NCI-H2029 treated with DMSO at 0.1 percent for 48 hours (cell line): Measurements from ENCODE around the gene EPHA6.

Experiments used
- DNase-seq: peaks from one replicate; lab custom pipeline; 2025; lab: John Stamatoyannopoulos, UW

EPHA6 gene

DNA sequence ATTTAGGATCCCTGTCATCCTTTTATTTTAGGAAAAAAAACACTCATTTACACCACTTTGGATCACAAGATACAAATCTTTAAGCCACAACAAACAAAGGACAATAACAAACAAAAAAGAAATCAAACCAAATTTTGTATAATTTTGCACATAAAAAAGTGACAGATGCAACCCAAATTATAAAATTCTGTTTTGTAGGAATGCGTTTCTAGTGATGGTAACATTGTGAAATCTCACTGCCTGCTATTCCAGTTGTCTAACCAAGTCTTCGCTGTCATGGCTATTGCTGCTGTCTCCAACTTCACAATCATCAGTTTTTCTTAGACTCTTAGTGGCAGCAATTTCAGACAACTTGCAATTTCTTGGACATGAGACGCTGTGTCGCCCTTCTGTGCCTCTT, 891.8 kb downstream of the EPHA6 start:
- DNase-seq, result no peak

DNA sequence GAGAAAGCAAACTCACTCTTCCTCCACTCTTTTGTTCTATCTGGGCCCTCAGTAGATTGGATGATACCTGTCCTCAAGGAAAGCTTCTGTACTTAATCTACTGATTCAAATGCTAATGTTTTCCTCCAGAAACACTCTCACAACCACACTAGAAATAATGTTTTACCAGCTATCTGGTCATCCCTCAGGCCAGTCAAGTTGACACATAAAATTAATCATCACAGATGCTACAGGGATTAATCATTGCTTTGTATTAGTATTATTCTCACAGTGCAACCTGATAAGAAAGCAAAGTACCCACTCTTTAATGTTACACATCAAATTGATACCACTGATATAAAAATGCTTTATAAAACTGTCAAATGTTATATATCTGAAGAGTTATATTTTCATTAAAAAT, 897.3 kb downstream of the EPHA6 start:
- no peak for DNase-seq

DNA sequence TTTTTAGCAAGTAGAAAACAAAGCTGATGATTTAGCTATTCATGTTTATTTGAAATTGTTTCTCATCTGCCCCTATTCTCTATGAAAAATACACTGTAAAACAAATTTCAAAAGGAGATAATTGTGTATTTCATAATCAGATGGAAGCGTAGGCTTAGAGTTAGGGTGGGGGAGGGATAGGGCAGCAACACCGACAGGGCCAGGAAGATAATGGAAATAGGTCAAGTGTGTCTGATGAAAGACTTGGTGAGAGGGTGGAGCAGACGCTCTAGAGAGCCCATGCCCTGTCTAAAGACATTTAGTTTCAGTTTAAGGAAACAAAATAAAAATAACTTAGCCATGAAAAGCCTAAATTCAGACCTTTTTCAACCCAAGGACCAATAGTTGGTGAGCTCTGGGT, 898.5 kb downstream of the EPHA6 start:
- DNase-seq, result no peak

DNA sequence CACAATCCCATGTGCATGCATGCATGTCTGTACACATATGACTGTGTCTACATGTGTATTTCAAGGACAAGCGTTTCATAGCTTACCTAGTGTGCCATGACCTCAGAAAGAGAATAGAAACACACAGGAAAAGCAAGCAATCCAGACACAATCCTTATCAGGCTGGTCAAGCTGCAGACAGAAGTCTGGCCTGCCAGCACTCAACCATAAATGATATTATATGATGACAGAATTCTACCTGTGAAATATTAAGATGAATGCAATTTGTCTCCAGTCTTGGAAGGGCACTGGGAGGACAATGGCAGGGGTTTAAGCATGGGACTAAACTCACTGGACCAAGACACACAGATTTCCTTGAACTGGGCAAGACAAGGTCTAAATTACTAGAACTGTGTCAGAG, 899.2 kb downstream of the EPHA6 start:
- no peak for DNase-seq

DNA sequence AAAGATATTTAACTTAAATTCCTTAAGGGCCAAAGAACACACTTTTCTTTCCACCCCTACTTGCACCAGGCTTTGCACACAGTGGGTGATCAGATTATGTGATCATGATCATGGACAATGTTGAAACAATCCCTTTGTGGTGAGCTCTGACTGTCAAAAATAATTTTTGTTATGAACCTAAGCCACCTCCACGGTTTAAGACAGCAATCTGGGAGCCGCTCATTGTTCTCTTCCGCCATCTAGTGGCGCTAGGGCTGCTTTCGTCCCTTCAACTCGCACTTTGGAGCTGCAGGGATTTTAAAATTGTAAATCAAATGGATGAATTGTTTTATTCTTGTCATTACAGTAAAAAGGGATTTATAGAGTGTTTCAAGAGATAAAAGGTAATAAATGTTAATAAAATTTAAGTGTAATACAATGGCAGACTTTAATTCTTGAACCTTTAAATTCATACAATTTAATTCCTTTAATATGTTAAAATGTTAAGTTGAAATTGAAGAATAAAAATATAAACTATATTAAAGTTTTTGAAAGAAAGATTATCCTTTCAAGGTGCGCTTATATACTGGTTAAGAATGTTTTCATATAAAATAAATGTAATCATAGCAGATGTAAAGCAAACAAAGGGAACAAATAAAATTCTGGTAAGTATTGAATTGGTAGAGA, 904.9 kb downstream of the EPHA6 start:
- peak; percentile 87 for DNase-seq

DNA sequence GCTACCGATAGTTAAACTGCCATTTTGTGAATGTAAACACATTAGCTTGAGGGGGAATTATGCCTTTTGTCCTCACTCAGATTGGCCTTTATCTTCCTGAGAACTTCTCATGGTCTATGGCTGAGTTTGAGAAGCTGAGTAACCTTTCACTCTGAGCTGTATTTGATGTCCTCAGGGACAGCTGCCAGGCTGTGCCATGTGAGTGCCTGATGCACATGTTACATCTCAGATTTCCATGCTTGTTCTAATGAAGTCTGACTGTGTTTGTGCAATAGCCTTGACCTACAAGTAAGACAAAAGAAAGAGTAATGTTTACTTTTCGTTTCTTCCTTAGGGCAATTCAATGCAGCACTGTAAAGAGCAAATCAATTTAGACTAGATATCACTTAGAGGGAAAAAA, 906.0 kb downstream of the EPHA6 start:
- no peak for DNase-seq

DNA sequence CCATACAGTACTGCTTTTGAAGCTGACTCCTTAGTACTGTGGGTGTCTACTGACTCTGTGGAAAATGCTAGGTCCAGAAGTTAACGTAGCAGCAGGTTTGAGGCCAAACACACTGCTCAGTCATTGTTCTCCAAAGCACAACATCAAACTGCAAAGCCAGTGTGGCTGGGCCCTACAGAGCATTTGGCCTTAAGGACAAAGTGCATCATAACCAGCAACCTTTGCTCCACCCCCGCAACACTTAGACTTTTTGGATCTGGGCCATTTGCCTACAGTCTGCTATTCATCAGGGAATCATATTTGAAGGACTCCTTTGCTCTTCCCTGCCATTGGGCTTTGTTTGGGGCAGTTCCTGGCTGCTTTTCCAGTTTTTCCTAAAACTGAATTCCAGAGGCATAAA, 907.1 kb downstream of the EPHA6 start:
- no peak for DNase-seq

DNA sequence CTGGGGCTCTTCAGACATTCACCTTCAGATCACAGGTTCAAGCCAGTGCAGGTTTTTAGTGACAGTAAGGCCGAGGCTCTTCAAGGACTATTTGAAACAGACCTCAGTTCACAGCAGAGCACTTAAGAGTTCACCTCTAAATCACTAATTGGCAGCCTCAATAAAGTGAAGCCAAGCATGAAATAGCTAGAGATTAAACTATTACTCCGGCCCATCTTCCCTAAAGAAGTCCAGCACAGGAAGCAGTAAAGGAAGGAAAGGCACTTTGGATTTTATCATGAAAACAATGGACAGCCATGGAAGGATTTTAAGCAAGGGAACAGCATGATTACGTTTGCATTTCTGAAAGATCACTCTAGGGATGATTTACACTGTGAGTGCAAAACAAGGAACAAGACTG, 922.5 kb downstream of the EPHA6 start:
- DNase-seq, result no peak

DNA sequence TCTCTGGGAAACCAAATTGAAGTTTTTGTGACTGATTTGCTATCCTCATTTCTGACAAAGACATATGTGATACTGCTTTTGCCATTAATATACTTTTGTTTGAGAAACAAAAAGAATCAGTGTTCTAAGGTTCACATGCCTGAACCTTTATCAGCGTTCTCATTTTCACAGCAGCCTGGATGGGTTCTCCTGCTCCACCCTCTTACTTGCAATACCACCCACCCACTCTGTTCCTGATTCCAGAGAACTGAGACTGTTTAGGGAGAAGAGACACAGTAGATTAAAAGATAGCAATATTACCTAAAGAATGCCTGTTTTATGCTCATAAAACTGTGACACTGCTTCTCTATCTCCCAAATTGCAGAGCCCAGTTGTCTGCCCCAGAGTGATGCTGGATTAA, 924.4 kb downstream of the EPHA6 start:
- DNase-seq, result no peak

DNA sequence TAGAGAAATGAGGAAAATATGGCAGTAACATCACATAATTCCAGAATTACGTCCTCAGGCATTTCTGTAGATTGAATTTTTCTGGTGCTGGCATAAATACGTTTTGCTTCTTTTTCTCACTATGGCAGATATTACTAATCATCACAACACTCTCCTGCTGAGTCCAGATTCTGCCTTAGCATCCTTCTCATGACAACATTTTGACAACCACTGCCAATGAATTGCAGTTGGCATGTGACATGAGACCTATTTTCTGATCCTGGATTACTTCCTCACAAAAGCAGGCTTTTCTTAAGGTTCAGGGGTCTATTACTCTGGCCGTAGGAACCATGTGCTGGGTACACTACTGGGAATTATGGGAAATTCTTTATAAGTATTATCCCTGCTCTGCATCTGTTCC, 927.6 kb downstream of the EPHA6 start:
- no peak for DNase-seq

DNA sequence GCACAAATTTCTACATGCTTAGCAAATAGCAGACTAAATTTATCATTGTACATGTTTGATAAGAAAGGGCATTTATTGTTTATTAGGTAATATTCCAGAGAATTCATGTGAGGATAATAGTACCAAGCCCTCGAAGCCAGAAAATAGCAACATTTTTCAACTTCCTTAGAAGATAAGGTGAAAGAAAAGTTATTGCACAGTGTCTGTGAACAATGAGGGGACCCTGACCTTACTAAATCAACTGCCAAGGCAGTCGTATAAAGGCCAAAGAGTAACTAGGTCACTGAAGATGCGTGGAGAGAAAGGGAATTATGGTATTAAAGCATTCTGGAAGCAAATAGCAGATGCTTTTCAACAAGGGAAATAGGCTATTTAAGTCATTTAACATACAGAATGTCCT, 929.9 kb downstream of the EPHA6 start:
- no peak for DNase-seq

DNA sequence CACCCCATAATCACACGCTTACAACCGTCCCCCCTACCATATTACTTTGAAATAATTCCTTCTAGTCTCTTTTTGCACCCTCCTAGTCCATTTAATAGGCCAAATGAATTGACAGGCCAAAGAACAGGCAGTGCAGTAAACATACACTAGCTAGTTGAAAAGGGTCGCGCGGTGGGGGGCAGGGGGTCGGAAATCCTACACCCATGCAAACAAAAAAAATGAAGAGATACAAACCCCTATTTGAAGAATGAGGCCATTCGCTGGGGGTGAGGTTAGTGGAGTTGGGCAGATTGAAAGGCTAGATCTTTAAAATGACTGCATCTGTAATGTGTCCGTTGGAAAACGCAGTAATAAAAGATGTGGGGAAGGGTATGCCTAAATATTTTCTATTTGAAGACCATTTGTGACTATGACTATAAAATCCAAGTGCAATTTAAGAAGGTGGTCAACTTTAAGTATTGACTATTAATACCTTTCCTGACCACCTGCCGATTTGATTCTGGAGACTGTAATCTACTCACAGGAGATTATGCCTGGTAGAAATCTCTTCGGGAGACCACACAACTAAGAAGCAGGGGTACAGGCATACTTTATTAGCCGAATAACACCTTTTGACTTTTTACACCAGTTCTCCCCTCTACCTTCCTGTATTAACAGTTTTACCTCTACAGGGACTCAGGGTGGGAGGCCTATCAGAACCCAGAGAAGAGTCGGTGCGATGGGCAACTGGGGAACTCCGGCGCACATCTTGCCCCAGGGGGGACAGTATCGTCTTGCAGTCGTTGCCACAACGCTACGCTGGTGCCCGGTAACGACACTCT, 949.4 kb downstream of the EPHA6 start:
- DNase-seq, result peak; percentile 36

DNA sequence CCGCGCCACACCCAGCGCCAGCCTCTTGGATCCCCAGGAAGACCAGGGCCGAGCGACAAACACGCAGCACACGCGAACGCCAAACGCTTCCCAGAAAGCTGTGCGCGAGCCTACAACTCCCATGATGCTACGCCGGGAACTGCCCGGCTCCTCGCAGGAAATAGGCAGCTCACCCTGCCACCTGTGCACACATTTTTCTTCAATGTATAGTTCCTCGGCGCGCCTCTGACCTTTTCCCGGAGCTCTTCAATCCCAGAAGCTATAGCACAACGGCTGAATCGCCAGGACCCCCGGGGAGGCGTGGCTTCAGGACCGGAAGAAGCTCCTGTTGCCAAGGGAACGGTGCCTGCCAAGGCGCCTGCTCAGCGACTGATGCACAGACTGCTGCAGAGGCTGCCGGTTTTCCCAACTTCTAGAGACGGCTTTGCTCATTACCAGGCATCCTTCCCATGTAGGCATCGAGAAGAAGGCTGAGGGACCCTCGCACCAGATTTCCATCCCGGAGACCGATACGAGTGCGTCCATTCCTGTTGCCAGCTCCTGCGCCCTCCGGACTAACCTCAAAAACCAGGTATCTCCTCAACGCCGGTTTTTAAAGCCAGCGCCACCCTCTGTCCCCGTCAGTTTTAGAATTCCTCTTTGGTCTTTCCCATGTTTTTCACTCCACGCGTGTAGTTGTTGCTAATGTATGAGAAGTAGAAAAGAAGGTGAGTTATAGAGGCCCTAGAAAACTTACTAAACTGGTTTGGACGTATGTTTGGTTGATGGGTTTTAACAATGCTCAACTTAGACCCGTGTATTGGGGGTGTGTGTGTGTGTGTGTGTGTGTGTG, 950.2 kb downstream of the EPHA6 start, which contains the start of gene ARL6:
Gene ARL6 (plus strand): TSS at position 352 of the 832 bp plus-strand sequence. CDS start 3,350 bp downstream, outside the sequence.
- peak; percentile 88 for DNase-seq

DNA sequence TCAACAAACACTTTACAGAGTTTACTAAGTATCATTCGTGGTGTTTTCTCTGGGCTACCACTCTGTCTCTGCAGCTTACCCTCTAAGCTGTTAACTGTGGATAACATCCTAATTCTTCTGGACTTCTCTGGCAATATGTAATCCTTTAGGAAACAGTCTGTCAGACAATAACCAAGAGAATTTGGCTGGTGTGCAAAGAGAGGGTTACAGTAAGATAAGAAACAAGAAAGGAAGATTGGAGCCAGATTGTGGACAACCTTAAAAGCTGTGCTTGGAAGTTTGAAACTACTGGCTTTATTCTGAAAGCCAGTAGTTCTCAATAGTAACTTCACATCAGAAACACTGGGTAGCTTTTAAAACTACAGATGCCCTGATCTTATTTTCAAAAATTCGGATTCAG, 950.9 kb downstream of the EPHA6 start:
- no peak for DNase-seq

DNA sequence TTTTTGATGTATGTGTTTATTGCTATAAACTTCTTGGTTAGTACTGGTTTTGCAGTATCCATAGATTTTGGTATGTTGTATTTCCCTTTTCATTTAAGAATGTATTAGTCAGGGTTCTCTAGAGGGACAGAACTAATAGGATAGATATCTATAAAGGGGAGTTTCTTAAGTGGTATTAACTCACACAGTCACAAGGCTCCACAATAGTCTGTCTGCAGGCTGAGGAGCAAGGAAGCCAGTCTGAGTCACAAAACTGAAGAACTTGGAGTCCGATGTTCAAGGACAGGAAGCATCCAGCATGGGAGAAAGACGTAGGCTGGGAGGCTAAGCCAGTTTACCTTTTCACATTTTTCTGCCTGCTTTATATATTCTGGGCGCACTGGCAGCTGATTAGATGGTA, 958.5 kb downstream of the EPHA6 start:
- no peak for DNase-seq

DNA sequence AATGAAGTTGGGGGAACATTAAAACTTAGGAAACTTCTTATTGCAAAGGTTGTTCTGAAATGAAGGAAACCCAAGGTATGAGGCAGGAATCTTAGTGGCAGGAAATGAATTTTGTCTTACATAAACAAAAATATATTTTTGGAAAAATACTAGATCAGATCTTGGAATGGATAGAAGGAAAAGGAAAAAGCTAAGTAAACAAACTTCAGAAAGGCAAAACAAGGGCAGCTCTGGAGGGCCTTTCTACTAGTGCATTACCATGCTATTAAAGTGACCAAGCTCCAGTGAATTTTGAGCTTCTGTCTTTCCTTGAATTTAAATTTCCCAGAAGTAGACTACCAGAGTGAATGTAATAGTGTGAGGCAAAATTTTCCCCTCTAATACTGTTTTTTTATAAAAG, 963.8 kb downstream of the EPHA6 start:
- no peak for DNase-seq

DNA sequence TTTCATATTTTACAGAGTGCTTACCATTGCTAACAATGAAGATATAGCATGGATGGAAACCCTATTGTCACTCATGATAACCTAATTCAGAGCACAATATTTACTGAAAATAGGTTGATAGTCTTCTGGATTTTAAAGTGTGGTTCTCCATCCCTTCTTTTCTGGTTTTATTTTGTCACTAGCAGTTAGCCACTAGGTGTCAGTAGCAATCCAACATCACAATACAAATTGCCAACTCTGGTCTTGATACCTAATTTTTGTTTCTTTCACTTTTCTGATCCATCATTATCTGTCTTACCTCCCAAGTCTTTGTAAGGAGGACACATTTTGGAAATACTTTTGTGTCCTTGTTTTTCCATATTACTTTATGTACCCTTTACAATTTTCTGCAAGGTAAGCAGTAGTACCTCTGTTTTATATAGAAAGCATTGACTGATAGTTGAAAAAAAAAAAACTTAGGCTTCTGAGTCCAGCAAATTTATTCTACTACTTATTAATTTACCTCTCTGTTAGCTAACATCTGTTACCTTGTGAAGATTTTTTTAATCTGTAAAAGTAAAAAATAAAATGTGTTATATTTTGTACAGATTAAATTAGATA, 979.1 kb downstream of the EPHA6 start:
- peak; percentile 63 for DNase-seq

DNA sequence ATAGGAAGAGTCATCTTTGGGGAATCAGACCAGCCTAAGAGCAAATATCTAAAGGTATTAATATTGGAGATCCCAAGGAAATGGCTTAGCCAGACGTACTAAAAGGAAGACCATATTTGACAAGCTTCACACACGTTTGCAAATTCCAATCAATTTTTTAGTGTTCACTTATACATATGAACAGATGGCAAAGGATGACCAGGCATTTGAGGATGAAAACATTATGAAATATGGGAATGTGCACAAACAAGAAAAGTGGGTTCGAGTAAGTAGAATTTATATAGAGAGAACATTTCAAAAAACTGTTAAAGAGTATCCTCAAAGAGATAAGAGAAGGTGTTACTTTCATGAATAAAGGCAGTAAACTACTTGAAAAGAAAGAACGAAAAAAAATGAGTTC, 981.6 kb downstream of the EPHA6 start:
- DNase-seq, result no peak
